K562 (cell line): Measurements from ENCODE around the gene SNRPA. TPM values are rescaled to one million over a fixed set of nuclear protein-coding genes. Genes with fewer than 3 reads are reported as not detected.

Experiments
- BHLHE40 ChIP-seq: IDR thresholded peaks from 2 replicates; pipeline ENCODE4 v1.6.1; 2011; ENCODE audit warnings: low read length, improper control_type of control experiment
- CBX5 ChIP-seq: IDR thresholded peaks from 2 replicates; pipeline ENCODE4 v1.6.1; 2014; ENCODE audit warnings: low read depth, borderline replicate concordance
- CBX8 ChIP-seq: fragments of 200-600 bp; sonication (generic); IDR thresholded peaks from 2 replicates; pipeline ENCODE4 v1.6.1; 2012; ENCODE audit warnings: borderline replicate concordance, mixed run types, low read depth, mild to moderate bottlenecking, moderate library complexity, mixed read lengths, low read length, control low read depth, inconsistent platforms; ENCODE audit not compliant: poor library complexity, severe bottlenecking; ENCODE audit errors: extremely low read depth
- HDAC2 ChIP-seq: fragments of 450-650 bp; IDR thresholded peaks from 2 replicates; pipeline ENCODE4 v1.6.1; 2016; ENCODE audit warnings: mild to moderate bottlenecking
- MTA2 ChIP-seq: fragments of 450-650 bp; IDR thresholded peaks from 2 replicates; pipeline ENCODE4 v1.6.1; 2016; ENCODE audit warnings: low read depth
- NCOA6 ChIP-seq: fragments of 450-650 bp; IDR thresholded peaks from 2 replicates; pipeline ENCODE4 v1.6.1; 2017; ENCODE audit warnings: mild to moderate bottlenecking
- NFXL1 ChIP-seq: fragments of 450-650 bp; formaldehyde crosslinking; IDR thresholded peaks from 2 replicates; pipeline ENCODE4 v1.4.0; 2021; ENCODE audit warnings: mild to moderate bottlenecking
- PTTG1 ChIP-seq: fragments of 450-650 bp; IDR thresholded peaks from 2 replicates; pipeline ENCODE4 v1.6.1; 2016; ENCODE audit warnings: low read depth, mild to moderate bottlenecking, missing genetic modification characterization, missing compliant biosample characterization
- polyA plus RNA-seq, 8 experiments: library from polyadenylated mRNA; depleted of rRNA in 4 of 8; stranded (reverse) in 5 of 8; unstranded in 3 of 8; fragments of >200 nt; fragmentation: Nextera tagmentation in 2 of 8; fragmentation: Illumina TruSeq in 1 of 8; extraction: Ambion mirVana in 2 of 8; extraction: Trizol in 1 of 8; gene quantifications; 2 replicates each; pipeline versions ENCODE4 v1.2.1 to v1.2.3, GENCODE V29; 2011 to 2014; ENCODE audit warnings: inconsistent platforms in 1 of 8, missing spikeins in 1 of 8
- total RNA-seq, 7 experiments: library from RNA; depleted of rRNA in 6 of 7; stranded (reverse); fragments of >200 nt in 6 of 7; fragmentation: Illumina TruSeq in 2 of 7; extraction: Trizol in 2 of 7; gene quantifications; 2 replicates each; pipeline versions ENCODE4 v1.2.1 to v1.2.3, GENCODE V29; 2011 to 2021; ENCODE audit warnings: low replicate concordance in 1 of 7
- TF ChIP-seq, protein P1 (sequence below): sonication (generic); formaldehyde crosslinking; IDR thresholded peaks from 2 replicates; pipeline ENCODE4 v1.8.1; 2023; ENCODE audit warnings: mild to moderate bottlenecking, missing genetic modification reagents
- TF ChIP-seq, protein P2 (sequence below): fragments of 450-650 bp; IDR thresholded peaks from 2 replicates; pipeline ENCODE4 v1.6.1; 2016; ENCODE audit warnings: mild to moderate bottlenecking, moderate library complexity
- TF ChIP-seq, protein P3 (sequence below), 2 experiments: fragments of 450-650 bp; IDR thresholded peaks; 2 replicates each; pipeline ENCODE4 v1.6.1; 2016

The SNRPA gene
- total and polyA plus RNA-seq, 9 of the 15 experiments (the other 6 are each of a cell fraction or from before 2014, with no cell fraction given), result 16.3 to 311 (median 193) TPM

DNA sequence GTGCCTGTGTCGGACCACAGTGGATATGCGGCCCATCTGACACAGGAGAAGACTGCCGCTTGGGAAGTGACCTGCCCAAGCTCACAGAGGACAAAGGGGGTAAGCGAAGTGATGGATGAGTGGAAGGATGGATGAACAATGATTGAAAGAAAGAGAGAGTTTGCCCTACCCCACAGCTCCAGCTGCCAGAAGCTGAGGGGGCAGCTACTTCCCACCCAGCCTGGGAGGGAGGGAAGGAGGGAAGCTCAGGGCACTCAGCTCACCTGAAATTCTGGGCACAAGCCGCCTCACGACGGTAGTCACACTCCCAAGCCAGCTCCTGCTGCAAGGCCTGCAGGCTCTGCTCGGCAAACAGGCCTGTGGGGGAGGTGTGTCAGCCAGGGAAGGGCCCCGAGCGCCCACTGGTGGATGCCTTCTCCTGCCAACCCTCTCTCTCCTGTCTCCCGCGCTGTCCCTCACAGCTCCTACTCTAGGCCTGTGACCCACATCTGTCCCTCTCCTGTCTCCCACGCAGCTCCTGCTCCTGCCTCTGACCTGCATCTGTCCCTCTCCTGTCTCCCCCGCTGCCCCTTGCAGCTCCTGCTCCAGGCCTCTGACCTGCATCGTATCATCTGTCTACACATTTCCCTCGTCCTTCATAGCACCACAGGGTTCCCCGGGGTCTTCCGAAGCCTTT lies 48.5 kb upstream of the SNRPA start (continued):
- no peak for TF ChIP-seq NCOA6
- no peak for TF ChIP-seq PTTG1 (tag)
- no peak; the same call in 1 of the 2 replicates for TF ChIP-seq CBX5
- TF ChIP-seq CBX8, result no peak
- TF ChIP-seq, protein P1, sequence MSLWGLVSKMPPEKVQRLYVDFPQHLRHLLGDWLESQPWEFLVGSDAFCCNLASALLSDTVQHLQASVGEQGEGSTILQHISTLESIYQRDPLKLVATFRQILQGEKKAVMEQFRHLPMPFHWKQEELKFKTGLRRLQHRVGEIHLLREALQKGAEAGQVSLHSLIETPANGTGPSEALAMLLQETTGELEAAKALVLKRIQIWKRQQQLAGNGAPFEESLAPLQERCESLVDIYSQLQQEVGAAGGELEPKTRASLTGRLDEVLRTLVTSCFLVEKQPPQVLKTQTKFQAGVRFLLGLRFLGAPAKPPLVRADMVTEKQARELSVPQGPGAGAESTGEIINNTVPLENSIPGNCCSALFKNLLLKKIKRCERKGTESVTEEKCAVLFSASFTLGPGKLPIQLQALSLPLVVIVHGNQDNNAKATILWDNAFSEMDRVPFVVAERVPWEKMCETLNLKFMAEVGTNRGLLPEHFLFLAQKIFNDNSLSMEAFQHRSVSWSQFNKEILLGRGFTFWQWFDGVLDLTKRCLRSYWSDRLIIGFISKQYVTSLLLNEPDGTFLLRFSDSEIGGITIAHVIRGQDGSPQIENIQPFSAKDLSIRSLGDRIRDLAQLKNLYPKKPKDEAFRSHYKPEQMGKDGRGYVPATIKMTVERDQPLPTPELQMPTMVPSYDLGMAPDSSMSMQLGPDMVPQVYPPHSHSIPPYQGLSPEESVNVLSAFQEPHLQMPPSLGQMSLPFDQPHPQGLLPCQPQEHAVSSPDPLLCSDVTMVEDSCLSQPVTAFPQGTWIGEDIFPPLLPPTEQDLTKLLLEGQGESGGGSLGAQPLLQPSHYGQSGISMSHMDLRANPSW (CRISPR knock-in tag), result no peak
- 0 out of 2 replicates have a peak, but pooled peaks have one; percentile 31 for TF ChIP-seq HDAC2
- no peak for TF ChIP-seq MTA2
- TF ChIP-seq BHLHE40, result peak; percentile 30; the same call in 1 of the 2 replicates
- TF ChIP-seq, protein P2, sequence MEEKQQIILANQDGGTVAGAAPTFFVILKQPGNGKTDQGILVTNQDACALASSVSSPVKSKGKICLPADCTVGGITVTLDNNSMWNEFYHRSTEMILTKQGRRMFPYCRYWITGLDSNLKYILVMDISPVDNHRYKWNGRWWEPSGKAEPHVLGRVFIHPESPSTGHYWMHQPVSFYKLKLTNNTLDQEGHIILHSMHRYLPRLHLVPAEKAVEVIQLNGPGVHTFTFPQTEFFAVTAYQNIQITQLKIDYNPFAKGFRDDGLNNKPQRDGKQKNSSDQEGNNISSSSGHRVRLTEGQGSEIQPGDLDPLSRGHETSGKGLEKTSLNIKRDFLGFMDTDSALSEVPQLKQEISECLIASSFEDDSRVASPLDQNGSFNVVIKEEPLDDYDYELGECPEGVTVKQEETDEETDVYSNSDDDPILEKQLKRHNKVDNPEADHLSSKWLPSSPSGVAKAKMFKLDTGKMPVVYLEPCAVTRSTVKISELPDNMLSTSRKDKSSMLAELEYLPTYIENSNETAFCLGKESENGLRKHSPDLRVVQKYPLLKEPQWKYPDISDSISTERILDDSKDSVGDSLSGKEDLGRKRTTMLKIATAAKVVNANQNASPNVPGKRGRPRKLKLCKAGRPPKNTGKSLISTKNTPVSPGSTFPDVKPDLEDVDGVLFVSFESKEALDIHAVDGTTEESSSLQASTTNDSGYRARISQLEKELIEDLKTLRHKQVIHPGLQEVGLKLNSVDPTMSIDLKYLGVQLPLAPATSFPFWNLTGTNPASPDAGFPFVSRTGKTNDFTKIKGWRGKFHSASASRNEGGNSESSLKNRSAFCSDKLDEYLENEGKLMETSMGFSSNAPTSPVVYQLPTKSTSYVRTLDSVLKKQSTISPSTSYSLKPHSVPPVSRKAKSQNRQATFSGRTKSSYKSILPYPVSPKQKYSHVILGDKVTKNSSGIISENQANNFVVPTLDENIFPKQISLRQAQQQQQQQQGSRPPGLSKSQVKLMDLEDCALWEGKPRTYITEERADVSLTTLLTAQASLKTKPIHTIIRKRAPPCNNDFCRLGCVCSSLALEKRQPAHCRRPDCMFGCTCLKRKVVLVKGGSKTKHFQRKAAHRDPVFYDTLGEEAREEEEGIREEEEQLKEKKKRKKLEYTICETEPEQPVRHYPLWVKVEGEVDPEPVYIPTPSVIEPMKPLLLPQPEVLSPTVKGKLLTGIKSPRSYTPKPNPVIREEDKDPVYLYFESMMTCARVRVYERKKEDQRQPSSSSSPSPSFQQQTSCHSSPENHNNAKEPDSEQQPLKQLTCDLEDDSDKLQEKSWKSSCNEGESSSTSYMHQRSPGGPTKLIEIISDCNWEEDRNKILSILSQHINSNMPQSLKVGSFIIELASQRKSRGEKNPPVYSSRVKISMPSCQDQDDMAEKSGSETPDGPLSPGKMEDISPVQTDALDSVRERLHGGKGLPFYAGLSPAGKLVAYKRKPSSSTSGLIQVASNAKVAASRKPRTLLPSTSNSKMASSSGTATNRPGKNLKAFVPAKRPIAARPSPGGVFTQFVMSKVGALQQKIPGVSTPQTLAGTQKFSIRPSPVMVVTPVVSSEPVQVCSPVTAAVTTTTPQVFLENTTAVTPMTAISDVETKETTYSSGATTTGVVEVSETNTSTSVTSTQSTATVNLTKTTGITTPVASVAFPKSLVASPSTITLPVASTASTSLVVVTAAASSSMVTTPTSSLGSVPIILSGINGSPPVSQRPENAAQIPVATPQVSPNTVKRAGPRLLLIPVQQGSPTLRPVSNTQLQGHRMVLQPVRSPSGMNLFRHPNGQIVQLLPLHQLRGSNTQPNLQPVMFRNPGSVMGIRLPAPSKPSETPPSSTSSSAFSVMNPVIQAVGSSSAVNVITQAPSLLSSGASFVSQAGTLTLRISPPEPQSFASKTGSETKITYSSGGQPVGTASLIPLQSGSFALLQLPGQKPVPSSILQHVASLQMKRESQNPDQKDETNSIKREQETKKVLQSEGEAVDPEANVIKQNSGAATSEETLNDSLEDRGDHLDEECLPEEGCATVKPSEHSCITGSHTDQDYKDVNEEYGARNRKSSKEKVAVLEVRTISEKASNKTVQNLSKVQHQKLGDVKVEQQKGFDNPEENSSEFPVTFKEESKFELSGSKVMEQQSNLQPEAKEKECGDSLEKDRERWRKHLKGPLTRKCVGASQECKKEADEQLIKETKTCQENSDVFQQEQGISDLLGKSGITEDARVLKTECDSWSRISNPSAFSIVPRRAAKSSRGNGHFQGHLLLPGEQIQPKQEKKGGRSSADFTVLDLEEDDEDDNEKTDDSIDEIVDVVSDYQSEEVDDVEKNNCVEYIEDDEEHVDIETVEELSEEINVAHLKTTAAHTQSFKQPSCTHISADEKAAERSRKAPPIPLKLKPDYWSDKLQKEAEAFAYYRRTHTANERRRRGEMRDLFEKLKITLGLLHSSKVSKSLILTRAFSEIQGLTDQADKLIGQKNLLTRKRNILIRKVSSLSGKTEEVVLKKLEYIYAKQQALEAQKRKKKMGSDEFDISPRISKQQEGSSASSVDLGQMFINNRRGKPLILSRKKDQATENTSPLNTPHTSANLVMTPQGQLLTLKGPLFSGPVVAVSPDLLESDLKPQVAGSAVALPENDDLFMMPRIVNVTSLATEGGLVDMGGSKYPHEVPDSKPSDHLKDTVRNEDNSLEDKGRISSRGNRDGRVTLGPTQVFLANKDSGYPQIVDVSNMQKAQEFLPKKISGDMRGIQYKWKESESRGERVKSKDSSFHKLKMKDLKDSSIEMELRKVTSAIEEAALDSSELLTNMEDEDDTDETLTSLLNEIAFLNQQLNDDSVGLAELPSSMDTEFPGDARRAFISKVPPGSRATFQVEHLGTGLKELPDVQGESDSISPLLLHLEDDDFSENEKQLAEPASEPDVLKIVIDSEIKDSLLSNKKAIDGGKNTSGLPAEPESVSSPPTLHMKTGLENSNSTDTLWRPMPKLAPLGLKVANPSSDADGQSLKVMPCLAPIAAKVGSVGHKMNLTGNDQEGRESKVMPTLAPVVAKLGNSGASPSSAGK, result no peak; the same call in 1 of the 2 replicates
- TF ChIP-seq NFXL1, result no peak
- TF ChIP-seq, protein P3, sequence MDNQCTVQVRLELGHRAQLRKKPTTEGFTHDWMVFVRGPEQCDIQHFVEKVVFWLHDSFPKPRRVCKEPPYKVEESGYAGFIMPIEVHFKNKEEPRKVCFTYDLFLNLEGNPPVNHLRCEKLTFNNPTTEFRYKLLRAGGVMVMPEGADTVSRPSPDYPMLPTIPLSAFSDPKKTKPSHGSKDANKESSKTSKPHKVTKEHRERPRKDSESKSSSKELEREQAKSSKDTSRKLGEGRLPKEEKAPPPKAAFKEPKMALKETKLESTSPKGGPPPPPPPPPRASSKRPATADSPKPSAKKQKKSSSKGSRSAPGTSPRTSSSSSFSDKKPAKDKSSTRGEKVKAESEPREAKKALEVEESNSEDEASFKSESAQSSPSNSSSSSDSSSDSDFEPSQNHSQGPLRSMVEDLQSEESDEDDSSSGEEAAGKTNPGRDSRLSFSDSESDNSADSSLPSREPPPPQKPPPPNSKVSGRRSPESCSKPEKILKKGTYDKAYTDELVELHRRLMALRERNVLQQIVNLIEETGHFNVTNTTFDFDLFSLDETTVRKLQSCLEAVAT (IDR thresholded peaks at IDR 0.05), result 0 out of 4 replicates have a peak, but pooled peaks of 1 of the 2 experiments have one; percentile 17
